ENCODE data around the gene TMEM213. TPM values are rescaled to one million over a fixed set of nuclear protein-coding genes. Genes with fewer than 3 reads are reported as not detected.
"Not testable (repeated sequence)": the region's sequence is repeated elsewhere in the genome, so short reads cannot be mapped to it uniquely, and the experiment has no call there.

TMEM213 gene
- total RNA-seq, 4 donors from 2014 or later = not detected

GRCh38 chr7:138796038-138796615 is 1.7 kb upstream of the TMEM213 start:
- Histone ChIP-seq H3K27ac (no peak overlapping the region), H3K36me3 (no peaks in the 10 kb centered on the region), H3K4me1 (no peaks in the 10 kb centered on the region), H3K9me3 (no peaks in the 10 kb centered on the region), H3K4me3 (replicated peaks in 1 of 3) (no peak overlapping the region), H3K27me3 (no peaks in the 10 kb centered on the region)
- TF ChIP-seq POLR2A (IDR thresholded peaks at IDR 0.05) = no peak
- TF ChIP-seq, protein P1, sequence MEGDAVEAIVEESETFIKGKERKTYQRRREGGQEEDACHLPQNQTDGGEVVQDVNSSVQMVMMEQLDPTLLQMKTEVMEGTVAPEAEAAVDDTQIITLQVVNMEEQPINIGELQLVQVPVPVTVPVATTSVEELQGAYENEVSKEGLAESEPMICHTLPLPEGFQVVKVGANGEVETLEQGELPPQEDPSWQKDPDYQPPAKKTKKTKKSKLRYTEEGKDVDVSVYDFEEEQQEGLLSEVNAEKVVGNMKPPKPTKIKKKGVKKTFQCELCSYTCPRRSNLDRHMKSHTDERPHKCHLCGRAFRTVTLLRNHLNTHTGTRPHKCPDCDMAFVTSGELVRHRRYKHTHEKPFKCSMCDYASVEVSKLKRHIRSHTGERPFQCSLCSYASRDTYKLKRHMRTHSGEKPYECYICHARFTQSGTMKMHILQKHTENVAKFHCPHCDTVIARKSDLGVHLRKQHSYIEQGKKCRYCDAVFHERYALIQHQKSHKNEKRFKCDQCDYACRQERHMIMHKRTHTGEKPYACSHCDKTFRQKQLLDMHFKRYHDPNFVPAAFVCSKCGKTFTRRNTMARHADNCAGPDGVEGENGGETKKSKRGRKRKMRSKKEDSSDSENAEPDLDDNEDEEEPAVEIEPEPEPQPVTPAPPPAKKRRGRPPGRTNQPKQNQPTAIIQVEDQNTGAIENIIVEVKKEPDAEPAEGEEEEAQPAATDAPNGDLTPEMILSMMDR (IDR thresholded peaks at IDR 0.05) = no peak
- intact Hi-C loops (cut with DNase I) = no loop called here
- WGBS, 2 donors = 78 to 93% methylated on average over 9 of the region's 9 CpGs
- no peak for DNase-seq

DNA sequence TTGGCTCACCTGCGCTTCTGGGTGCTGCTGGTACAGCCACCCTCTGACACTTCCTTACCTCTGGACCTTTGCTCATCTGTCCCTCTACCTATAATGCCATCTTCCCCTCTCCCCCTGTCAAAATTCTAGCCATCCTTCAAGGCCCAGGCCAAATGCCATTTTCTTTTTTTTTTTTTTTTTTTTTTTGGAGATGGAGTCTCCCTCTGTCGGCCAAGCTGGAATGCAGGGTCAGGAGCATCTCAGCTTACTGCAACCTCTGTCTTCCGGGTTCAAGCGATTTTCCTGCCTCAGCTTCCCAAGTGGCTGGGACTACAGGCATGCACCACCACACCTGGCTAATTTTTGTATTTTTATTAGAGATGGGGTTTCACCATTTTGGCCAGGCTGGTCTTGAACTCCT is 748 bp upstream of the TMEM213 start:
- DNase-seq; H3K36me3 ChIP-seq; intact Hi-C loops (cut with DNase I); H3K27ac ChIP-seq; H3K27me3 ChIP-seq; H3K4me3 ChIP-seq (replicated peaks in 1 of 3); H3K4me1 ChIP-seq; H3K9me3 ChIP-seq: not testable (repeated sequence)
- WGBS, 2 donors = 77 to 94% methylated on average over 4 of the region's 4 CpGs

DNA sequence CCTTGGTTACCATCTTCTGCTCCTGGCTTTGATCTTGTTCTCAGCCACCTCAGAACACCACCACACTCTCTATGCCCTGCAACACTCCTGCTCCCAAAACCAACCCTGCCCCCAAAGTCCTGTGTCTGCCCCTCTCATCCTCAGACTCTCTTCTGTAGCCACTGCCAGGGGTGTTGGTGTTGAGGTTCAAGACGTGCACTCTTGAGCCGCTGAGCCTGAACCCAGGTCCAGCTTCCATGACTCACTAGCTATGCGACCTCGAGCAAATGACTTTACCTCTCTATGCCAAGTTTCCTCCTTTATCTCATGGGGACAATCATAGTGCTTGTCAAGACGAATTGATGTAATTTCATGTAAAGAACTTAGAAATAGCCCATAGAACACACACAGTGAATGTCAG is 1.0 kb downstream of the TMEM213 start:
- no peaks in the 10 kb centered on the region for H3K4me1 ChIP-seq
- WGBS, 2 donors = 80 to 89% methylated on average over 5 of the region's 5 CpGs
- no peak overlapping the region for H3K27ac ChIP-seq
- H3K4me3 ChIP-seq (replicated peaks in 1 of 3) = no peak overlapping the region
- no peaks in the 10 kb centered on the region for H3K27me3 ChIP-seq
- intact Hi-C loops (cut with DNase I) = no loop called here
- TF ChIP-seq, protein P1 (IDR thresholded peaks at IDR 0.05) = no peak
- no peak for TF ChIP-seq POLR2A (IDR thresholded peaks at IDR 0.05)
- no peak for DNase-seq
- H3K36me3 ChIP-seq = no peaks in the 10 kb centered on the region
- no peaks in the 10 kb centered on the region for H3K9me3 ChIP-seq

GRCh38 chr7:138799336-138800000 is 1.7 kb downstream of the TMEM213 start:
- Histone ChIP-seq H3K9me3 (no peaks in the 10 kb centered on the region), H3K4me1 (no peaks in the 10 kb centered on the region), H3K27me3 (no peaks in the 10 kb centered on the region), H3K4me3 (replicated peaks in 1 of 3) (no peak overlapping the region), H3K36me3 (no peaks in the 10 kb centered on the region), H3K27ac (no peak overlapping the region)
- DNase-seq = no peak
- TF ChIP-seq POLR2A (IDR thresholded peaks at IDR 0.05) = no peak
- TF ChIP-seq, protein P1 (IDR thresholded peaks at IDR 0.05) = no peak
- intact Hi-C loops (cut with DNase I) = no loop called here
- WGBS, 2 donors = 62% methylated on average over 7 of the region's 7 CpGs

DNA sequence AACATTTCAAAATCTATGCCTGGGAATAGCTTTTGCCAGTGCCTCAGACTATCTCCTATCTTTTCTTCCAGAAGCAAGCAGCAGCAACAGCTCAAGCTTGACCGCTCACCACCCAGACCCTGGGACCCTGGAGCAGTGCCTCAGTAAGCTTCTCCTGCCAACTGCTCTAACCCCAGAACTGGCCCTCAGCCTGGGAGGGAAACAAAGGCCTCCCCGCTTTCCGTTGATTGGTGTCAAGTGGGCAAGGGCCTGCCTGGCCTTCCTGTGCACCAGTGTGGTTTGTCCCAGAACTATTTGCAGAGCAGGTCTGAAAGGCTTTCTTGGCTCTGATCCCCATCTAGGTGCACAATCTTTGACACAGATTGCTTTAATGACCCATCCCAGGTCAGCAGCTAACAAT is 3.5 kb downstream of the TMEM213 start:
- Histone ChIP-seq H3K27ac (no peak overlapping the region), H3K27me3 (no peaks in the 10 kb centered on the region), H3K36me3 (no peaks in the 10 kb centered on the region), H3K4me3 (replicated peaks in 1 of 3) (no peak overlapping the region), H3K9me3 (no peaks in the 10 kb centered on the region), H3K4me1 (no peaks in the 10 kb centered on the region)
- 82 to 83% methylated on average over 3 of the region's 3 CpGs for WGBS, 2 donors
- no peak for TF ChIP-seq POLR2A (IDR thresholded peaks at IDR 0.05)
- TF ChIP-seq, protein P1 (IDR thresholded peaks at IDR 0.05) = no peak
- DNase-seq = no peak
- intact Hi-C loops (cut with DNase I) = no loop called here
